ENCODE data around the gene VAMP5. TPM values are rescaled to one million over a fixed set of nuclear protein-coding genes. Genes with fewer than 3 reads are reported as not detected.

Gene VAMP5
- total and polyA plus RNA-seq, 10 of the 15 experiments (the other 5 are each of a cell fraction or from before 2014, with no cell fraction given), result 3.8 to 52.7 (median 24.1) TPM

GRCh38 chr2:85550486-85550885 is 33.7 kb upstream of the VAMP5 start:
- BruUV-seq (replicated peaks), result no TSS peak
- no peak for DNase-seq (ENCODE audit: low read depth, low spot score)
- H3K4me2 ChIP-seq (ENCODE audit: control insufficient read depth, insufficient read depth), result no peak overlapping the region
- no peak for FAIRE-seq
- no peaks in the 10 kb centered on the region for H3K27me3 ChIP-seq (replicated peaks in 1 of 2; ENCODE audit: control insufficient read depth in 2 of 2, insufficient read depth in 2 of 2, low read length in 1 of 2)
- TF ChIP-seq DPF2 (IDR thresholded peaks at IDR 0.05) (no peak), ZNF384 (IDR thresholded peaks at IDR 0.05; ENCODE audit: borderline replicate concordance, low read depth, low read length) (no peak), PKNOX1 (IDR thresholded peaks at IDR 0.05) (no peak), SRF (IDR thresholded peaks at IDR 0.05; ENCODE audit: low read depth in 2 of 2, low read length in 2 of 2) (no peak), CHD2 (IDR thresholded peaks at IDR 0.05; ENCODE audit: borderline replicate concordance, low read depth, low read length) (no peak)
- no peak overlapping the region for H3K27ac ChIP-seq (ENCODE audit: control insufficient read depth, insufficient read depth)
- ChIA-PET CTCF (interaction anchor here (0.9 to 10.4 kb wide), 15 partner anchors 8 to 252 kb away, joined by 3 to 336 read pairs (median 4); partner anchors contain the start of genes GGCX, MAT2A, RNF181 and SH2D6), POLR2A (interaction anchor here (0.5 to 2.8 kb wide), 7 partner anchors 9 to 131 kb away, joined by 3 to 17 read pairs (median 6); partner anchors contain the start of gene GGCX), RAD21 (ENCODE audit: unreplicated experiment) (interaction anchor here (1.0 to 7.7 kb wide), 8 partner anchors 9 to 159 kb away, joined by 3 to 179 read pairs (median 10); partner anchors contain the start of genes MAT2A, RNF181 and SH2D6), SMC1A (ENCODE audit: uncharacterized antibody, unreplicated experiment) (interaction anchor here (0.7 to 6.3 kb wide), 11 partner anchors 10 to 250 kb away, joined by 3 to 201 read pairs (median 4); partner anchors contain the start of genes GGCX, MAT2A and SH2D6)
- peaks cover 8 to 19% of the 10 kb centered on the region in 2 experiments for H3K36me3 ChIP-seq (ENCODE audit: control insufficient read depth in 2 of 2, insufficient read depth in 2 of 2, low read length in 1 of 2)
- no peaks in the 10 kb centered on the region for H4K20me1 ChIP-seq (ENCODE audit: control insufficient read depth, insufficient read depth)
- in situ Hi-C loops (cut with MboI) (no loop called here), intact Hi-C loops (cut with micrococcal nuclease; ENCODE audit: unreplicated experiment) (loop anchor here (5.0 kb wide), 2 partner anchors 223 to 248 kb away; partner anchors contain the start of gene TGOLN2)
- 89% methylated on average over 10 of the region's 10 CpGs for WGBS (ENCODE audit: insufficient coverage, insufficient replicate concordance, low lambda C conversion rate, missing lambda C conversion rate)
- H3K4me3 ChIP-seq, result no peak overlapping the region
- ATAC-seq, result no peak
- no peaks in the 10 kb centered on the region for H3K4me1 ChIP-seq (ENCODE audit: control insufficient read depth, insufficient read depth, low read length)
- H3K9ac ChIP-seq (ENCODE audit: control insufficient read depth, insufficient read depth, low read length), result no peak overlapping the region
- no peaks in the 10 kb centered on the region for H3K9me3 ChIP-seq (replicated peaks; ENCODE audit: control insufficient read depth, insufficient read depth, low read length)
- H2AFZ ChIP-seq (ENCODE audit: control insufficient read depth, low read depth, low read length), result no peak overlapping the region
- H3K79me2 ChIP-seq (ENCODE audit: control insufficient read depth, insufficient read depth, low read length), result no peaks in the 10 kb centered on the region

Measured in GM12878 (cell line).